ENCODE data around the gene C19orf85.
"Not testable (repeated sequence)": the region's sequence is repeated elsewhere in the genome, so short reads cannot be mapped to it uniquely, and the experiment has no call there.

DNA sequence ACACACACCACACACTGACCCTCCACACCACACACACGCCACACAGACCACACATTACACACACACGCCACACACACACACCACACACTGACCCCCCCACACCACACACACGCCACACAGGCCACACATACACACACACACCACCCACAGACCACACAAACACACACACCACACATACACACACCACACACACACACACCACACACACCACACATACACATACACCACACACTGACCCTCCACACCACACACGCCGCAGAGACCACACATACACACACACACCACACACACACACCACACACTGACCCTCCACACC is 16.4 kb downstream of the C19orf85 start:
- not testable (repeated sequence) for TF ChIP-seq CTCF (IDR thresholded peaks at IDR 0.05; ENCODE audit: borderline replicate concordance, extremely low read depth, low read length, poor library complexity, severe bottlenecking); EZH2 (IDR thresholded peaks at IDR 0.05; ENCODE audit: borderline replicate concordance, low read depth, low read length, severe bottlenecking)
